Activated CD4-positive, CD25-positive, alpha-beta regulatory T cell treated with anti-CD3 and anti-CD28 coated beads, Interleukin-2, amount 50 U/mL, for 24 hours (primary cell): ENCODE data around the gene PVALEF.

Experiments
- ATAC-seq, 2 donors: fragments of 150-1000 bp; cut with Tn5 transposase; one replicate each; pipeline ENCODE4 v1.10.0; 2021; ENCODE audit warnings: mild to moderate bottlenecking in 1 of 2, moderate library complexity in 1 of 2

Gene PVALEF

DNA sequence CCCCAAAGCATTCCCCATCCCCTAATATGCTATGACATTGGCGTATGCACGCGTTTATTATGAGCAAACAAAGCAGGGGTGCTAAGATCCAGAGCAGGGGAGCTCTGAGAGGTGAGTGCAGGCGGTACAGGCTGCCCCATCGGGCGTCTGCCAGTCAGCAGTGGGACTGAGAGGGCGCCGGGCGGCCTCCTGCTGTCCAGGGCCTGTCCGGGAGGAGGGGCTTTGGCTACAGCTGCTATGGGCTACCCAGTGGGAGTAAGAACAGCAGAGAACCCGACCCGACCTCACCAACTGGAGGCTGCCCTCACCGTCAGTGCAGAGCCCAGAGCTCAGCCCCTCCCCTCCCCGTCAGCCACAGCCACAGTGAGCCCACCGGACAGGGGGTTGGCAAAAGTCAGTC, 19.2 kb downstream of the PVALEF start:
- ATAC-seq: no peak

- ATAC-seq: no peak
Observed at GRCh38 chr17:81186203-81186602, 20.9 kb downstream of the PVALEF start.

- no peak for ATAC-seq
Observed at GRCh38 chr17:81187120-81187519, 21.8 kb downstream of the PVALEF start.

DNA sequence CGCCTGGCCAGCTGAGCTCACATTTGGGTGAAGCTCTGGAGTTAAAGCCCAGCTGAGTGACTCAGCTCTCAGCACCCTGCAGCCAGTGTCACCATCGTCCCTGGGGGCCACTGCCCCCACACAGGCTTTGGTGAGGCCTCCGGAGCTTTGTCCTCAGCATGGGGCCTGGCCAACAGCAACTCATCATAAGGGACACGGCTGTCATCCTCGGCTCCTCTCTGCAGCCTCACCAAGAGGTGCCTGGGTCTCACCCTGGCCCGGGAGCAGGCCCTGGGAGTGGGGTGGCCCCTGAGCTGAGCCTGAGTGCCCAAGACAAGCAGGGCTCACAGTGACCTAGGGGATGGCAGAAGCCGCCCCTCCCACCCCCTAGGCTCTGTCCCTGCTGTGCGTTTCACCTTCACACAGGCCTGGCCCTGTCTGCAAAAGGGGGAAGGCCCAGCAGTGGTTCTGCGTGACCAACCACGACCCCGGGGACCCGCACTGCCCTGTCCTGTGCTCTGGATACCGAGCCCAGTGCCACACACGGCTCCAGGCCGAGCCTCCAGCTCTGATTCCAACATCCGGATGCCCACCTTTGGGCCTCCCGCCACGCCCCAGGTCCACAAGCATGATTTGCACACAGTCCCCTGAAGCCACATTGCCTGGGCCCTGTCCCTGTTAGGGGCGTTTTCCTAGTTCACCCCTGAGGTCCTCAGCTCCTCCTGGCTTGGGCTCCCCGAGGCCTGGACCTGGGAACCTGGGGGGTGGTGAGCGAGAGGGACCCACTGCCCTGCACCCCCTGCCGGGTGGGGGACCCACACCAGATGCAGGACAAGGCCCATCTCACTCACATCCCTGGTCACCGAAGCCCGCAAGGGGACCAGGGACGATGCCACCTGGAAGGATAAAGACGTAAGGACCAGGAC, 22.5 kb downstream of the PVALEF start:
- ATAC-seq: no peak

- no peak for ATAC-seq
Observed at GRCh38 chr17:81188491-81188840, 23.2 kb downstream of the PVALEF start.

- ATAC-seq: no peak
Observed at GRCh38 chr17:81189016-81189415, 23.7 kb downstream of the PVALEF start.

- ATAC-seq: no peak
Observed at GRCh38 chr17:81189670-81190530, 24.6 kb downstream of the PVALEF start.

- ATAC-seq: no peak
Observed at GRCh38 chr17:81190591-81190990, 25.3 kb downstream of the PVALEF start.

DNA sequence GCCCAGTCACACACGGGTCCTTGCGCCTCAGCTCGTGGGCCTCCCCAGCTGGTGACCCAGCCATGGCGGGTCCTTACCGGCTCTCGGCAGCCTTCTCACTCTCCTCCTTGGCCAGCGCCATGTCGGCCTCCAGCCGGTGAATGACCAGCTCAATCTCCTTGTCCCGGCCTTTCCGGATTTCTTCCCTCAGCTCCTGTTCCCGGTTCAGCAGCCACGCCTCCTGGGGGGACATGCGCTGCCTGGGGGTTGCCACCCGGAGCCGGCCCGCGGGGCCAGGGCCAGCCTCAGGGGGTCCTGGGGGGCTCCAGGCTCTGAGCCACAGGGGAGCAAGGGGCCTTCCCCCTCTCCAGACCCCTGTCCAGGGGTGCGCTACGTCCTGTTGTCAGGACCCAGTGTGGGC, 25.8 kb downstream of the PVALEF start:
- ATAC-seq: no peak

GRCh38 chr17:81191646-81192045, 26.3 kb downstream of the PVALEF start:
- ATAC-seq: no peak

DNA sequence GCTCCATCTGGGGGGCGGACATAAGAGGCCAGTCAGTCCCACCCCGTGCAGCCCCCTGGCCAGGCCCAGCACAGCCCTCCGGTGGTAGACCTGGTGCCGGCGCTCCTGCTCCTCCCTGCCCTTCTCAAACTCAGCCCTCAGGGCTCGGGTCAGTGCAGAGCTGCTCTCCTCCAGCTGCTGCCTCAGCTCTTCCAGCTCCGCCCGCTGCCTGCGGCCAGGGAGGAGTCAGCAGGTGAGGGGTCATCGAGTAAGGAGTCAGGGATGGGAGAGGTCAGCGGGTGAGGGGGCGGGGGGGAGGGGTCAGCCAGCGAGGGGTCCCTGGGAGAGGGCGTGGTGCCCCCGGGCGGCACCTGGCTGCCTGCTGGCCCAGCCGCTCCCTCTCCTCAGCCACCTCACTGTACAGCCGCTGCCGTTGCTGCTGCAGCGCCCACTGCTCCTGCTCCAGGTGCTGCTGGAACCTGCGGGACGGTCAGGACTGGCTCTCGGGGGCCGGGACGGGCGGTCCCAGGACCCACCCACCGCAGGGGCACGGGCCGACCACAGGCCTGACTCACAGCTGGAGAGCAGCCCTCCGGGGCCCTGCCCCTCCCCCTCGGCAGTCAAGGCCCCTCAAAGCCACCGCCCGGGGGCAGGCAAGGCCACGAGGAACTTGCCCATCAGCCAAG, 27.2 kb downstream of the PVALEF start:
- no peak for ATAC-seq

GRCh38 chr17:81193051-81193410, 27.7 kb downstream of the PVALEF start:
- no peak for ATAC-seq

- ATAC-seq: no peak
Observed at GRCh38 chr17:81193470-81194224, 28.3 kb downstream of the PVALEF start.

- no peak for ATAC-seq
Observed at GRCh38 chr17:81194225-81194760, 29.0 kb downstream of the PVALEF start.

DNA sequence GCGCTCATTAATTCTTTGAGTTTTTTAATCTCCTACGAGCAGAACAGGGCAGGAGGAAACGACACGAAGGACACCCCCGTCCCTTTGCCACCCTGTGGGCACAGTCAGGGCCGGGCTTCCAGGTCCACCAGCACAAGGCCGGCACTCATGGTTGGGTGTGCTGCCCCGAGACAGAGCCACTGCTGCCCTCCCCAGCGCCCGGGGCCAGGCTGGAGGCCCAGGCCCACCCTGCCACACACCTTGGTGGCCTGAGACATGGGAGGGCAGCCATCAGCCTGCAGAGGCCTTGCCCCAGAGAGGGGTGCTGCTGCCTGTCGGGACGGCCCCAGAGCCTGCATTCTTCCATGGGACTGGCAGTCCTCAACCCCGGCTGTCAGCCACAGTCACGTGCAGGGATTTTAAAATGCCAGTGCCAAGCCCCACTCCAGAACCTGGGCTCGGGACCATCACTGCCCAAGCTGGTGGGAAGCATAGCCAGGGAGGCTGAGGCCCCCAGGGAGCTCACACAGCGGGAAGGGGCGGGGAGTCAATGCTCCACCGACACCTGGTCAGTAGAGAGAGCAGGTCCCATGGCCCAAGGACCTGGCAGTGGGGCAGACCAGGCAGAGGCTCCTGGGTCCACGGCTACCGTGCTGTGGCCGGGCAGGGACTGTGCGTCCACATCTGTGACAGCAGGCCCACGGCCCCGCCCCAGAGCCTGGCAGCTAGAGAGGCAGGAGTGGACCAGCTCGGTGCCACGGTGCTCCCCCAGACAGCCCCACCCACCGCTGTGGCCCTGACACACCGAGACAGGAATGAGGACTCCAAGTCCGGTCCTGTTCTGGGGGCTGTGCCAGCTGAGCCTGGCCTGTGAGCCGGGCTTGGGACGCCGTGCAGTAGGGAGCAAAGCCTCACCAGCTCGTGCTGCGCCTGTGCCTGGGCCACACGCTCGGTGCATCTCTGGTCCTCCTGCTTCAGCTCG, 29.9 kb downstream of the PVALEF start:
- no peak for ATAC-seq

- no peak for ATAC-seq
Observed at GRCh38 chr17:81195941-81196495, 30.7 kb downstream of the PVALEF start.

GRCh38 chr17:81196505-81197408, 31.4 kb downstream of the PVALEF start:
- ATAC-seq: no peak

GRCh38 chr17:81197409-81197795, 32.1 kb downstream of the PVALEF start:
- no peak for ATAC-seq

- no peak for ATAC-seq
Observed at GRCh38 chr17:81197831-81198490, 32.7 kb downstream of the PVALEF start.
